Measurements from ENCODE around the gene C3orf18.

Gene C3orf18

DNA sequence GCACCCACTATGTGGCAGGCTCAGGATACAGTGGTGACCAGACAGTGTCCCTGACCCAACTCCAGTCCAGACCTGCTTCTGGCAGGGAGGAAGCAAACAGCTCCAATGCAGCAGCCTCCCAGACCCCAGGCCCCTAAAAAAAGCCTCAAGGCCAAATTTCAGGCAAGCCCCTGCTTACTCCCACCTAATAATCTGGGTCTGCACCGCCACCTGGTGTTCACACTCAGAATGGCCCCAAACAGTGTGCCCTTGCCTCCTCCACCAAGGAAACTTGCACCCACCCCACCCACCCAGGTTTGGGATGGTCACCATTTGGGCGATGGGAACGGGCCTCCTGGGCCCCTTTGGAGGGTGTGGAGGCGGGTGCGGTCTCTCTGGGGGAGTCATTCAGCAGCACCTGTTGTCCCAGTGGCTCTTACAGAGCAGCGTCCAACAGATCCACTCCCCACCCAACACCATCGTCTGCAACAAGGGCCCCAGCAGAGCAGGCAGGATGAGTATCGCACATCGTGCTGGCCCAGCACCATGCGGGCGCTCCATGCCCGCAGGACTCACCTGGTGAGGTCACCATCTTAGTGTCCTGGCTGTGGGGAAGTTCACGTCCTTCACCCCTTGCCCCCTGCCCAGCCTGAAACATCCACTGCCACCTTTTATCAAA is 17.3 kb downstream of the C3orf18 start:
- H3K36me3 ChIP-seq (replicated peaks) = no peaks in the 10 kb centered on the region
- no peaks in the 10 kb centered on the region for H3K27me3 ChIP-seq (replicated peaks)
- TF ChIP-seq, protein P1, sequence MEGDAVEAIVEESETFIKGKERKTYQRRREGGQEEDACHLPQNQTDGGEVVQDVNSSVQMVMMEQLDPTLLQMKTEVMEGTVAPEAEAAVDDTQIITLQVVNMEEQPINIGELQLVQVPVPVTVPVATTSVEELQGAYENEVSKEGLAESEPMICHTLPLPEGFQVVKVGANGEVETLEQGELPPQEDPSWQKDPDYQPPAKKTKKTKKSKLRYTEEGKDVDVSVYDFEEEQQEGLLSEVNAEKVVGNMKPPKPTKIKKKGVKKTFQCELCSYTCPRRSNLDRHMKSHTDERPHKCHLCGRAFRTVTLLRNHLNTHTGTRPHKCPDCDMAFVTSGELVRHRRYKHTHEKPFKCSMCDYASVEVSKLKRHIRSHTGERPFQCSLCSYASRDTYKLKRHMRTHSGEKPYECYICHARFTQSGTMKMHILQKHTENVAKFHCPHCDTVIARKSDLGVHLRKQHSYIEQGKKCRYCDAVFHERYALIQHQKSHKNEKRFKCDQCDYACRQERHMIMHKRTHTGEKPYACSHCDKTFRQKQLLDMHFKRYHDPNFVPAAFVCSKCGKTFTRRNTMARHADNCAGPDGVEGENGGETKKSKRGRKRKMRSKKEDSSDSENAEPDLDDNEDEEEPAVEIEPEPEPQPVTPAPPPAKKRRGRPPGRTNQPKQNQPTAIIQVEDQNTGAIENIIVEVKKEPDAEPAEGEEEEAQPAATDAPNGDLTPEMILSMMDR (IDR thresholded peaks at IDR 0.05; ENCODE audit: low read depth, low read length, missing control alignments) = peak; percentile 85
- H3K27ac ChIP-seq = no peak overlapping the region
- in situ Hi-C loops (cut with HindIII; ENCODE audit: low pct_ligation_motif_present, low sequenced_read_pairs) = no loop called here
- H3K4me3 ChIP-seq (ENCODE audit: low read depth, low read length) = no peak overlapping the region
- DNase-seq = peak; percentile 32

DNA sequence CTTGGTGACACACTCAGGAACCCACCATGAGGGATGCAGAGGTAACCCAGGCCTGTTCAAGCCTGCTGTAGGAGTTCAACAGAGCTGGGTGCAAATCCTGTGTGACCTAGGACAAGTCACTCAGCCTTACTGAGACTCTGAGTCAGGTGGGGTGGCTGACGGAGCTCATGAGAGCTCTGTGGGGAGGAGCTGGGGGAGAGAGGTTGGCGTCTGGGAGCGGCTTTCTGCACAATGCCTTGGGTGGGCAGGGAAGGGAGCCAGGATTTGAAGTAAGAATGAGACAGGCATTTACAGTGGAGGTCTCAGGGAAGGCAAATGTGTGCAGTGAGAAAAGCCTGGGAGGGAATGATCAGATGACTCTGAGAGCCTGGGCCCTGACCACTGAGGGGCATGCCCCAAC is 18.3 kb downstream of the C3orf18 start:
- Histone ChIP-seq H3K27me3 (replicated peaks) (no peaks in the 10 kb centered on the region), H3K4me3 (ENCODE audit: low read depth, low read length) (no peak overlapping the region), H3K36me3 (replicated peaks) (no peaks in the 10 kb centered on the region), H3K27ac (no peak overlapping the region)
- DNase-seq = no peak
- TF ChIP-seq, protein P1 (IDR thresholded peaks at IDR 0.05; ENCODE audit: low read depth, low read length, missing control alignments) = no peak
- in situ Hi-C loops (cut with HindIII; ENCODE audit: low pct_ligation_motif_present, low sequenced_read_pairs) = no loop called here

DNA sequence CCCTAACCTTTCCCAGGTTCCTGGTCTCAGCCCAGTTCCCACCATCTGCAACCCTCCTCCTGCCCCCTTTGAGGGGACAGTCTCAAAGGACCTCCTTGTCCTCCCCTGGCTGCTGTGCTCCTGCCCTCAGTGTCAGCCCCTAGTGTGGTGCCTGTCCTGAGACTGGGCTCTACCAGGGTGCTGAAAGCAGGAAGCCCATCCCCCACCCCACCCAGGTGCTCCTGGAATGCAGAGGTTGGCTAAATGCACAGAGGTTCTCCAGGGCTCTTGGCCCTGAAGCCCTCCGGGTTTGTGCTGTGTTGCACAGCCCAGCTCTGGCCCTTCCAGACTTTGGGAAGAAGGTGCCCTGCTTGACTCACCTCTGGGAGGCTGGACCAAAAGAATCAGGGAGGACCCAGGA is 21.8 kb downstream of the C3orf18 start:
- in situ Hi-C loops (cut with HindIII; ENCODE audit: low pct_ligation_motif_present, low sequenced_read_pairs) = no loop called here
- DNase-seq = no peak

DNA sequence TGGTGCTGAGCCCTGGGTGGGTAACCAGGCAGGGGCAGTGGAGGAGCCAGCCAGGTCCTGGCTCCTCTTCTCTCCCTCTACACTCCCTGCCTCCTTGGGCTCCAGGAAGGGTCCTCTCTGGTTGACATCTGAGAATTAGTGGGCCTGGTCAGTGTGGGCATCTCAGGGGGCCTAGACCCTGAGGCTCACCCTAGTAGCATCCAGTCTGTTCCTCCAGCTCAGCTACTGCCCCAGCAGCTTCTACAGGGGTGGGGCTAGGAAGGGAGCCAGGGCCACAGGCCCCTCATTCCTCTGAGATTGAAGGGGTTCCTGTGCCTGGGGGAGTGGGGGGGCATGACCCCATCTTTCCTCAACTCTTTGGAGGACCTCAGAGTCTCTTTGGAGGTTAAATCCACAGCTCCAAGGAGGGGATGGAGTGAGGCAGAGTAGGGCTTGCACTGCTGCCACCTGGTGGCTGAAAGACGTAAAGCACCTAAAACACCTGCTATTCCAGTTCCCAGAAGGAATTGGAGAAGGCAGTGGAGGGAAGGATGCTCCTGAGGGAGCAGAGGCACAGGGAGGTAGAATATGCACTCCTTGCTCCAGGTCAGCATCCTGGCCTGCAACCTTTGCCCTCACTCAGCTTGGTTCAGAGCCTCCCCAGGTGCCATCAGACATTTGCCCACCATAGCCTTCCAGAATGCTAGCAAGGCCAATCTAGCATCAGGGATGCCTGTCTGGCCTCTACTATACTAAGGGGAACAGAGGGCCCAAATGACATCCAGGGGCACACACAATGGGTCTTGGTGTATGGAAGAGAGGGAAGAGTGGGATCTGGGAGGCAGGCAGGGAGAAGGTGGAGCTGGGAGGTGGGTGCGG is 25.1 kb downstream of the C3orf18 start:
- in situ Hi-C loops (cut with HindIII; ENCODE audit: low pct_ligation_motif_present, low sequenced_read_pairs) = no loop called here
- DNase-seq = peak; percentile 58
- Histone ChIP-seq H3K36me3 (replicated peaks) (no peaks in the 10 kb centered on the region), H3K27ac (no peak overlapping the region), H3K4me3 (ENCODE audit: low read depth, low read length) (no peak overlapping the region), H3K27me3 (replicated peaks) (peaks cover 2% of the 10 kb centered on the region)
- TF ChIP-seq, protein P1 (IDR thresholded peaks at IDR 0.05; ENCODE audit: low read depth, low read length, missing control alignments) = peak; percentile 92

More for the DNA sequence above, 21.8 kb downstream of the C3orf18 start:
- Histone ChIP-seq H3K27me3 (replicated peaks) (peaks cover 2% of the 10 kb centered on the region), H3K36me3 (replicated peaks) (no peaks in the 10 kb centered on the region), H3K4me3 (ENCODE audit: low read depth, low read length) (no peak overlapping the region), H3K27ac (no peak overlapping the region)
- TF ChIP-seq, protein P1 (IDR thresholded peaks at IDR 0.05; ENCODE audit: low read depth, low read length, missing control alignments) = no peak

DNA sequence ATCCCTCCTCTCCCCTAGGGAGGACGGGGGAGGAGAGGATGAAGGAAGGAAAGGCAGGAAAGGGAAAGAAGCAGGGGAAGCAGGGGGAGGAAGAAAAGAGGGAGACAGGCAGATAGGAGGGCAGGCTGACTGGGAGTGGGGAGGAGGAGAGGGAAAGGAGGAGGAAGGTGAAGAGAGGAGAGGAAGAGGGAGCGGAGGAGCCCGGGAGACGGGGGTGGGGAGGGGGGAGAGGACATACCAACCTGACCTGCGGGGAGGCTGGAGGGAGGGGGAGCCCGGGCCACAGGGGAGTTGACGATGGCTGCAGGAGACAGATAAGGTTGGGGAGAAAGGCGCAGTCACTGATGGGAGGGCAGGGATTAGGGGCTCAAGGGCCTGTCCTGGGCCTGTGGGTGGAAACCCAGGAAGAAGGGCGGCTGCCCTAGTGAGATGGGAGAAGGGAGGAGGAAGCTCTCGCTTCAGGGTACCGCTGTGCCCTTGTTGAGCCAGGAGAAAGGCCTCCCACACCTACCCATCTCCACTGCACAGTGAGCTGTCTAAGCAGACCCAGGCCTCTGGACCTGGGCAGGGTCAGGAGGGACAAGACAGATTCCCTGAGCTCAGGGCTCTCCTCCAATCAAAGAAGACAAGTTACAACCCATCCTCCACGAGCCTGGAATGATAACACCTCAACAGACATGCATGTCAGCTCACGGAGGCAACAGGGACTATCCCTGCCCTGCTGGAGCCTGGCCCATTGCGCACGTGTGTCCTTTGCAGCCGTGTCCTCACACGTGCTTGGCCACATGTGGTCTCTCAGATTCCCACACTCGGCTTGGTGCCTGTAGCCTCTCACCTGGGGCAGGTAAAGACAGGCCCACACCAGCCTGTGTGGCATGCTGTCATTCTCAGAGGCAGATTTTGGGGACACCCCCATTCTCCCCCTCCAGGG is 27.9 kb downstream of the C3orf18 start:
- in situ Hi-C loops (cut with HindIII; ENCODE audit: low pct_ligation_motif_present, low sequenced_read_pairs) = no loop called here
- DNase-seq = no peak
- Histone ChIP-seq H3K36me3 (replicated peaks) (no peaks in the 10 kb centered on the region), H3K4me3 (ENCODE audit: low read depth, low read length) (no peak overlapping the region), H3K27me3 (replicated peaks) (peaks cover 2% of the 10 kb centered on the region), H3K27ac (no peak overlapping the region)
- TF ChIP-seq, protein P1 (IDR thresholded peaks at IDR 0.05; ENCODE audit: low read depth, low read length, missing control alignments) = no peak

All from brain microvascular endothelial cell (primary cell).